HFF-Myc (cell line): ENCODE data around the gene ELL2.

Experiments
- DNase-seq: peaks from one replicate; pipeline ENCODE4 v3.0.0-alpha.2; 2011; ENCODE audit warnings: low read depth; ENCODE audit errors: extremely low read depth
- H3K4me3 ChIP-seq: replicated peaks from 2 replicates; pipeline ENCODE4 v1.5.1; 2011; ENCODE audit warnings: low read depth, mild to moderate bottlenecking, control low read depth, low read length
- CTCF ChIP-seq: IDR thresholded peaks from 2 replicates; pipeline ENCODE4 v1.5.1; 2012; ENCODE audit warnings: mild to moderate bottlenecking, low read depth, low read length, control low read depth; ENCODE audit errors: missing control alignments

Gene ELL2

DNA sequence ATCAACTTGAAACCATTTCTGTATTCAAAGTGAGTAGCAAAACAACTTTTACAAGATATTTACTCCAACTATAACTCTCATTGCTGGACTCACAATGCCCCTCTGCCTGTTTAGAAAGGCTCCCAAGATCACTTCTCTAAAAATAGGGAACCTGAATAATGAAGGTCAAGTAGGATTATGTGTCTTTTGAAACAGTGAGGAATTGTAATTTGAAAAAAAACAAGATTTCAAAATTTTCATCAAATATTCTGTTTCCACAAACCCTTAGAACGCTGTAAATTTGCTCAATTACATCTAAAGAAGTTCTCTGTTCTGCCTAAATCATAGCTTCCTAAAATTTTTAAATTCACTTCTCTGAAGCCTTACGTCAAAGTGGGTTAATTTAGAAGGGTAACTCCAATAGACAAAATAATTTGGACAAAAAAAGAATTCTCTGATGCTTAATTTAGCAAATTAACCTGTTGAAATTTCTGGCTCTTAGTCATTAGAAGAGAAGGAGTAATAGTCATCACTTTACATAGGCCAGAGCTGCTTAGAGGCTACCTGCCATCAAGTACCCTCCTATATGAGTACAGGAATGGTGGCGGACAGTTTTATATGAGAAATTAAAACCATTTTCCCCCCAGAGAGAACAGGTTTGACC lies 4.0 kb downstream of the ELL2 start:
- no peak for DNase-seq
- no peak for TF ChIP-seq CTCF
- H3K4me3 ChIP-seq = peak overlapping the region; percentile 68; the same call in 1 of the 2 replicates

DNA sequence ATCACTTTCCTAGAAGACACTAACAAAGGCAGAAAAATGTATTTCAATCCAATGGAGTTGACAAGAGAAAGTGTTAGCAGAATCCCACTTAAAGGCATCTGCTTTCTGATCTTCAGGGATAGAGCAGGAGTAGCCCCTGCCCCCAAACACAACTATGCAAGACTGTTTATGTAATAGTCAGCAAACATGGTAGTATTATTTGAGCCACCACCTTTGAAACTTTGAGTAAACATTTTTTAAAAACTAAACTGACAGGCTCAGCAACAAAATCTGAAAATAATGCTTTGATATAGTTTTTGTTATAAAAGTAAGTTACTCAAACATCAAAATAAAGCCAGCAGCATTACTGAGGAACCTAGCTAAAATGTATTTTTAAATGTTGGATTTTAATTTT lies 4.8 kb downstream of the ELL2 start:
- TF ChIP-seq CTCF = no peak
- DNase-seq = no peak
- no peak overlapping the region for H3K4me3 ChIP-seq

DNA sequence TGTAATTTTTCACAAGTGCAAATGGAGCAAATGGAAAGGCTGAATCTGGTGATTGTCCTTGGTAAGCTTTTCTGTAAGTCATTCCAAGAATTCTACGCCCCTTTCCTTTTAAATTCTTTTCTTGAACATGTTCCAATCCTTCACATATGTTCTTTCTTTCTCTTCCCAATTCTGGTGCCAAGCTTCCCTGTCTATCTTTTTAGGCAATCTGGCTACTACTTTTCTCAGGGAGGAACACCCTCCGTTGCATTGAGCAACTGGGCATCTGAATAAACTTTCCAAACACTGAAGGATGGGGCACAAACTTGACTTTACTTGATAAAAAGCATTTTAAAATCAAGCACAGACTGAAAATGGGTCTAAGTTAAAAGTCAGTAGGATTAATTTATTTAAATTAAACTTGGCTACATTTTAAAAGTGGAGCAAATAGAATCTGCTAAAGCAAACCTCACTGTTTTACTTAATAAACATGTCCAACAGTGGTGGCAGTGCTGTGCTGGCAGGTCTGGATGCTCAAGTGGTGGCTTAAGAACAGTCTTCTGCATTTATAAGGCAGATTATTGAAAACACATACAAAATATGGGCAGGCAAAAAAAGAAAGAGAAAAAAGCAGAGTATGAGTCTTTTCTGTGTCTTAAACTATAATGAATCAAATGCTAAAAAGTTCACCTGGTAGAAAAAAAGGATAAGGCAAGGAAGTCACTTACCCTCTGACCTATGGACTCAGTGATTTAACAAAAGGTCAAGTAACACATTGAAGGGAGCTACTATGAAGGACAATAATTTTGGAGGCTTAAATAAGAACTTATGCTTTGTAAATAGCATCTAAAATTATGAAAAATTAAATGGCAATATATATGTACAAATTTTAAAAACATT lies 5.4 kb downstream of the ELL2 start:
- no peak for DNase-seq
- H3K4me3 ChIP-seq = no peak overlapping the region
- no peak for TF ChIP-seq CTCF

GRCh38 chr5:95954716-95955115 lies 6.9 kb downstream of the ELL2 start:
- no peak overlapping the region for H3K4me3 ChIP-seq
- TF ChIP-seq CTCF = no peak
- DNase-seq = no peak

DNA sequence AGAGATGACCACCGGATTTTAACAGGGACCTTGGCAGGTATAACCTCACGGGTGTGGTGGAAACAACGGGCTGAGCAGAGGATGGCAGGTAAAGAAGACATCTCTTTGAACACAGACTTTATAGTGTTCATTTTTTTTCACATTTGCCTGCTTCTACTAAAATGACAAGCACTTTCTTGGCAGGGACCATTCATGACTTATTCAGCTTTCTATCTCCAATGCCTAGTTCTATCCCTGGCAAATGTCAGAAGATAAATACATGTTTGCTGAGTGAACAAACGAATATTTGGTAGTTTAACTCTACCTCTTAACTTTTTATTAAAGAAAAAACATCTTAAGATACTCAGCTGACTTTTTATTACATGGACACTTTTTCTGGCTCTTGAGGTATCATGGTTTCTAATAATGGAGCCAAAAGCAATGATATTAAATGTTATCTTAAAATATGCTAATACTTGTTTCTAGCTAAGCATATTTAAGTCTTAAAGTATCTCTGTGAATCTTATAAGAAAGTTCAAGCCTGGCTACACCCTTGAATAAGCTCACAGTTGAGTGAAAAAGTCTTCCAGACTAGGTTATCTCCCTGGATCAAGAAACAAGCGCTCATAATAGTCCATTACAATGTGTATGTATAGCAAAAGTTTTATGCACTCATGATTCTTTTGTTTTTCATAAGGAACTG lies 8.5 kb downstream of the ELL2 start:
- DNase-seq = no peak
- TF ChIP-seq CTCF = no peak
- no peak overlapping the region for H3K4me3 ChIP-seq

DNA sequence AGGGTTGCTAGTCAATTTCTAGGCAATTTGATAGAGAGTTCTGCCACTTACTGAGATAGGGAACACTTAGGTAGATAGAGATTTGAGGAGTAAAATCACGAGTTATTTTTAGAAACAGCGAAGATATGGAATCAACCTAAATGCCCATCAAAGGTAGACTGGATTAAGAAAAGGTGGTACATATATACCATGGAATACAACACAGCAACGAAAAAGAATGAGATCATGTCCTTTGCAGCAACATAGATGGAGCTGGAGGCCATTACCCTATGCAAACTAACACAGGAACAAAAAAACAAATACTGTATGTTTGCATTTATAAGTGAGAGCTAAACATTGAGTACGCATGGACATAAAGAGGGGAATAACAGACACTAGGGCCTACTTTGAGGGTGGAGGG lies 9.7 kb downstream of the ELL2 start:
- no peak overlapping the region for H3K4me3 ChIP-seq
- no peak for TF ChIP-seq CTCF
- no peak for DNase-seq
